Measurements from ENCODE around the gene TNFRSF25. TPM values are rescaled to one million over a fixed set of nuclear protein-coding genes. Genes with fewer than 3 reads are reported as not detected.

The TNFRSF25 gene
- total RNA-seq, 2 donors from 2014 or later, result 9.5 to 48.2 TPM

DNA sequence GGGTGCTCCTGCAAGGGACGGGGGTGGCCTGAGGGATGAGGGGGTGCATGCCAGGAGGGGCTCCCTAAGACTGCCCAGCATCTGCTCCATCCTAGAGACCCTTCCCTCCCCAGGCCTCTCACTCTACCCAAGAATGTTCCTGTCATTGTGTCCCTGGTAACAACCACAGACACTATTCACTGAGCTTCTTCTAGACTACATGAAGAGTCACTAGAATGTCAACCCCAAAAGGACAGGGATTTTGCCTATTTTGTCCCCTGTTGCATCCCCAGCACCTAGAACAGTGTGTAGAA lies 2.9 kb downstream of the TNFRSF25 start:
- Histone ChIP-seq H3K27me3 (replicated peaks; ENCODE audit: insufficient read depth) (peaks cover 5% of the 10 kb centered on the region), H3K27ac (no peak overlapping the region)
- no peak for DNase-seq (ENCODE audit: low spot score)

DNA sequence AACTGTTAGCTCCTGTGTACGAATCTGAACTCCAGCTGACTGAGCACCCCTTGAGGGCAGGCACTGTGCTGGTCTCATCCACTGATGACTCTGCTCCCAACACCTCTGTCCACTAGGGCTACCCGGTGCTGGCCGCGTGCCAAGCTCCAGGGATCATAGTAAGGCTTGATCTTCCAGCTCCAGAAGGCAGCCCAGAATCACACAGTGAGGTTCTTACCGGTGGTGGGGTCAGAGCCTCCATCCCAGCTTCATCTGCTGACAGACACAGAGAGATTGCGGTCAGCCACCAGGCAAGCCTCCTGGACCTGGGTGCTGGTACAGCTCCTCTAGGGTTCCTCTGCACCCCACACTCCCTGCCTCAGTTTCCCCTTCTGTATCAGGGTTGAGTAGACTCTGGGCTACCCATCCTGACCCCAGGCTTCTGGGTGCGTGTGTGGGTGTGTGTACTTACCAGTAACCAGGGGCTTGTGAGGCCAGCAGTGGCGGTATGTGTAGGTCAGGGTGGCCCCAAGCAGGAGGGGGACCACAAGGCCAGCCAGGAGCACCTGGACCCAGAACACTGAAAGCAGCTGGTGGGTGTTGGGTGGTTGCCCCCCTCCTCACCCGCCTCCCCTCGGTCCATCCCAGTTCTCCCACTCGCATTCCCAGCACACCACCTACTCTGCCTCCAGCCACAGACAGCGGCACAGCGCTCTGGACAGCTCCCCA lies 3.4 kb downstream of the TNFRSF25 start:
- Histone ChIP-seq H3K4me1 (ENCODE audit: control insufficient read depth in 1 of 2, low read depth in 2 of 2) (no peaks in the 10 kb centered on the region), H3K4me3 (no peak overlapping the region), H3K36me3 (peaks cover 15% of the 10 kb centered on the region), H3K9me3 (no peaks in the 10 kb centered on the region), H3K27me3 (replicated peaks; ENCODE audit: insufficient read depth) (peaks cover 5% of the 10 kb centered on the region), H3K27ac (no peak overlapping the region)
- ATAC-seq (ENCODE audit: insufficient number of reproducible peaks, low FRiP score, low read depth) (no peak), DNase-seq (ENCODE audit: low spot score) (no peak)
- TF ChIP-seq, protein P1, sequence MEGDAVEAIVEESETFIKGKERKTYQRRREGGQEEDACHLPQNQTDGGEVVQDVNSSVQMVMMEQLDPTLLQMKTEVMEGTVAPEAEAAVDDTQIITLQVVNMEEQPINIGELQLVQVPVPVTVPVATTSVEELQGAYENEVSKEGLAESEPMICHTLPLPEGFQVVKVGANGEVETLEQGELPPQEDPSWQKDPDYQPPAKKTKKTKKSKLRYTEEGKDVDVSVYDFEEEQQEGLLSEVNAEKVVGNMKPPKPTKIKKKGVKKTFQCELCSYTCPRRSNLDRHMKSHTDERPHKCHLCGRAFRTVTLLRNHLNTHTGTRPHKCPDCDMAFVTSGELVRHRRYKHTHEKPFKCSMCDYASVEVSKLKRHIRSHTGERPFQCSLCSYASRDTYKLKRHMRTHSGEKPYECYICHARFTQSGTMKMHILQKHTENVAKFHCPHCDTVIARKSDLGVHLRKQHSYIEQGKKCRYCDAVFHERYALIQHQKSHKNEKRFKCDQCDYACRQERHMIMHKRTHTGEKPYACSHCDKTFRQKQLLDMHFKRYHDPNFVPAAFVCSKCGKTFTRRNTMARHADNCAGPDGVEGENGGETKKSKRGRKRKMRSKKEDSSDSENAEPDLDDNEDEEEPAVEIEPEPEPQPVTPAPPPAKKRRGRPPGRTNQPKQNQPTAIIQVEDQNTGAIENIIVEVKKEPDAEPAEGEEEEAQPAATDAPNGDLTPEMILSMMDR (IDR thresholded peaks at IDR 0.05), result no peak

More for the DNA sequence above, 2.9 kb downstream of the TNFRSF25 start:
- no peak overlapping the region for H3K4me3 ChIP-seq
- no peak for ATAC-seq (ENCODE audit: insufficient number of reproducible peaks, low FRiP score, low read depth)
- TF ChIP-seq, protein P1 (IDR thresholded peaks at IDR 0.05), result no peak
- H3K4me1 ChIP-seq (ENCODE audit: control insufficient read depth in 1 of 2, low read depth in 2 of 2), result no peaks in the 10 kb centered on the region
- no peaks in the 10 kb centered on the region for H3K9me3 ChIP-seq
- peaks cover 15% of the 10 kb centered on the region for H3K36me3 ChIP-seq

GRCh38 chr1:6461538-6462411 lies 4.2 kb downstream of the TNFRSF25 start:
- Histone ChIP-seq H3K27ac (no peak overlapping the region), H3K9me3 (no peaks in the 10 kb centered on the region), H3K27me3 (replicated peaks; ENCODE audit: insufficient read depth) (peaks cover 5% of the 10 kb centered on the region), H3K4me3 (no peak overlapping the region), H3K36me3 (peaks cover 15% of the 10 kb centered on the region), H3K4me1 (ENCODE audit: control insufficient read depth in 1 of 2, low read depth in 2 of 2) (no peaks in the 10 kb centered on the region)
- DNase-seq (ENCODE audit: low spot score), result no peak
- ATAC-seq (ENCODE audit: insufficient number of reproducible peaks, low FRiP score, low read depth), result no peak
- TF ChIP-seq, protein P1 (IDR thresholded peaks at IDR 0.05), result no peak

- Histone ChIP-seq H3K4me1 (ENCODE audit: control insufficient read depth in 1 of 2, low read depth in 2 of 2) (no peaks in the 10 kb centered on the region), H3K27me3 (replicated peaks; ENCODE audit: insufficient read depth) (peaks cover 5% of the 10 kb centered on the region), H3K36me3 (peaks cover 15% of the 10 kb centered on the region), H3K27ac (no peak overlapping the region), H3K4me3 (no peak overlapping the region), H3K9me3 (no peaks in the 10 kb centered on the region)
- no peak for ATAC-seq (ENCODE audit: insufficient number of reproducible peaks, low FRiP score, low read depth)
- TF ChIP-seq, protein P1 (IDR thresholded peaks at IDR 0.05), result no peak
- DNase-seq (ENCODE audit: low spot score), result no peak
These were observed 4.9 kb downstream of the TNFRSF25 start for GRCh38 chr1:6461051-6461530.

- H3K27ac ChIP-seq, result no peak overlapping the region
- H3K4me3 ChIP-seq, result peak overlapping the region; percentile 33
- no peak for DNase-seq (ENCODE audit: low spot score)
These were observed 5.5 kb downstream of the TNFRSF25 start for GRCh38 chr1:6460301-6461050.

More at GRCh38 chr1:6460301-6461050, 5.5 kb downstream of the TNFRSF25 start:
- H3K27me3 ChIP-seq (replicated peaks; ENCODE audit: insufficient read depth), result peaks cover 5% of the 10 kb centered on the region
- no peaks in the 10 kb centered on the region for H3K9me3 ChIP-seq
- TF ChIP-seq, protein P1 (IDR thresholded peaks at IDR 0.05), result no peak
- peaks cover 15% of the 10 kb centered on the region for H3K36me3 ChIP-seq
- no peaks in the 10 kb centered on the region for H3K4me1 ChIP-seq (ENCODE audit: control insufficient read depth in 1 of 2, low read depth in 2 of 2)
- no peak for ATAC-seq (ENCODE audit: insufficient number of reproducible peaks, low FRiP score, low read depth)
